HG02970 (cell line): Measurements from ENCODE around the gene TMEM131.
"Not testable (repeated sequence)": the region's sequence is repeated elsewhere in the genome, so short reads cannot be mapped to it uniquely, and the experiment has no call there.

Experiments
- ATAC-seq: cut with Tn5 transposase; IDR thresholded peaks from one replicate; pipeline ENCODE4 v1.9.1; 2021; ENCODE audit warnings: mild to moderate bottlenecking, moderate library complexity, moderate number of reproducible peaks; ENCODE audit not compliant: unreplicated experiment, low FRiP score

Gene TMEM131

GRCh38 chr2:98025481-98026037 lies 29.8 kb upstream of the TMEM131 start:
- no peak for ATAC-seq

- not testable (repeated sequence) for ATAC-seq
These were observed 26.3 kb upstream of the TMEM131 start for GRCh38 chr2:98022067-98022466.

GRCh38 chr2:98020992-98021713 lies 25.4 kb upstream of the TMEM131 start:
- no peak for ATAC-seq

GRCh38 chr2:98020516-98020915 lies 24.8 kb upstream of the TMEM131 start:
- no peak for ATAC-seq

- ATAC-seq: no peak
These were observed 21.3 kb upstream of the TMEM131 start for GRCh38 chr2:98016908-98017670.

GRCh38 chr2:98015671-98016070 lies 19.9 kb upstream of the TMEM131 start:
- ATAC-seq: no peak

GRCh38 chr2:98014379-98014778 lies 18.6 kb upstream of the TMEM131 start:
- no peak for ATAC-seq

- no peak for ATAC-seq
These were observed 17.8 kb upstream of the TMEM131 start for GRCh38 chr2:98013407-98014042.

GRCh38 chr2:98012561-98012991 lies 16.8 kb upstream of the TMEM131 start:
- peak; percentile 81 for ATAC-seq

GRCh38 chr2:98009887-98010760 lies 14.4 kb upstream of the TMEM131 start:
- no peak for ATAC-seq

GRCh38 chr2:98008415-98008814 lies 12.7 kb upstream of the TMEM131 start:
- no peak for ATAC-seq

- no peak for ATAC-seq
These were observed 10.6 kb upstream of the TMEM131 start for GRCh38 chr2:98006378-98006777.

- no peak for ATAC-seq
These were observed 8.9 kb upstream of the TMEM131 start for GRCh38 chr2:98004613-98005012.

- no peak for ATAC-seq
These were observed 8.3 kb upstream of the TMEM131 start for GRCh38 chr2:98004047-98004446.

GRCh38 chr2:97999536-97999935 lies 3.8 kb upstream of the TMEM131 start:
- no peak for ATAC-seq

- ATAC-seq: no peak
These were observed 2.8 kb upstream of the TMEM131 start for GRCh38 chr2:97998431-97999005.

GRCh38 chr2:97997784-97998392 lies 2.1 kb upstream of the TMEM131 start:
- no peak for ATAC-seq

GRCh38 chr2:97996679-97997078 lies 931 bp upstream of the TMEM131 start:
- ATAC-seq: no peak

GRCh38 chr2:97995026-97995733 lies 568 bp downstream of the TMEM131 start:
- ATAC-seq: peak; percentile 34
